ENCODE results near the gene HTR3B. TPM values are rescaled to one million over a fixed set of nuclear protein-coding genes. Genes with fewer than 3 reads are reported as not detected.

HTR3B gene
- polyA plus RNA-seq, 1 donor from 2014 or later = not detected

- H3K9ac ChIP-seq (ENCODE audit: low read length) = no peak overlapping the region
- H3K4me2 ChIP-seq (ENCODE audit: low read length) = no peak overlapping the region
- H3K27me3 ChIP-seq (ENCODE audit: insufficient read depth, low read depth, low read length) = no peaks in the 10 kb centered on the region
- no peak overlapping the region for H3K4me3 ChIP-seq (ENCODE audit: low read length)
- H3K9me3 ChIP-seq (ENCODE audit: low read length) = no peaks in the 10 kb centered on the region
- H3K9me2 ChIP-seq (ENCODE audit: insufficient read depth, low read length) = no peaks in the 10 kb centered on the region
- no peak for TF ChIP-seq SMC3 (conservative IDR thresholded peaks at IDR 0.05; ENCODE audit: poor library complexity)
- no peak for TF ChIP-seq POLR2AphosphoS5 (IDR thresholded peaks at IDR 0.05)
- TF ChIP-seq, protein P1, sequence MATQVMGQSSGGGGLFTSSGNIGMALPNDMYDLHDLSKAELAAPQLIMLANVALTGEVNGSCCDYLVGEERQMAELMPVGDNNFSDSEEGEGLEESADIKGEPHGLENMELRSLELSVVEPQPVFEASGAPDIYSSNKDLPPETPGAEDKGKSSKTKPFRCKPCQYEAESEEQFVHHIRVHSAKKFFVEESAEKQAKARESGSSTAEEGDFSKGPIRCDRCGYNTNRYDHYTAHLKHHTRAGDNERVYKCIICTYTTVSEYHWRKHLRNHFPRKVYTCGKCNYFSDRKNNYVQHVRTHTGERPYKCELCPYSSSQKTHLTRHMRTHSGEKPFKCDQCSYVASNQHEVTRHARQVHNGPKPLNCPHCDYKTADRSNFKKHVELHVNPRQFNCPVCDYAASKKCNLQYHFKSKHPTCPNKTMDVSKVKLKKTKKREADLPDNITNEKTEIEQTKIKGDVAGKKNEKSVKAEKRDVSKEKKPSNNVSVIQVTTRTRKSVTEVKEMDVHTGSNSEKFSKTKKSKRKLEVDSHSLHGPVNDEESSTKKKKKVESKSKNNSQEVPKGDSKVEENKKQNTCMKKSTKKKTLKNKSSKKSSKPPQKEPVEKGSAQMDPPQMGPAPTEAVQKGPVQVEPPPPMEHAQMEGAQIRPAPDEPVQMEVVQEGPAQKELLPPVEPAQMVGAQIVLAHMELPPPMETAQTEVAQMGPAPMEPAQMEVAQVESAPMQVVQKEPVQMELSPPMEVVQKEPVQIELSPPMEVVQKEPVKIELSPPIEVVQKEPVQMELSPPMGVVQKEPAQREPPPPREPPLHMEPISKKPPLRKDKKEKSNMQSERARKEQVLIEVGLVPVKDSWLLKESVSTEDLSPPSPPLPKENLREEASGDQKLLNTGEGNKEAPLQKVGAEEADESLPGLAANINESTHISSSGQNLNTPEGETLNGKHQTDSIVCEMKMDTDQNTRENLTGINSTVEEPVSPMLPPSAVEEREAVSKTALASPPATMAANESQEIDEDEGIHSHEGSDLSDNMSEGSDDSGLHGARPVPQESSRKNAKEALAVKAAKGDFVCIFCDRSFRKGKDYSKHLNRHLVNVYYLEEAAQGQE (IDR thresholded peaks at IDR 0.05; ENCODE audit: borderline replicate concordance) = no peak
- TF ChIP-seq TAF1 (IDR thresholded peaks at IDR 0.05; ENCODE audit: low read depth) = no peak
- TF ChIP-seq CTCF (IDR thresholded peaks at IDR 0.05; ENCODE audit: poor library complexity, severe bottlenecking) = no peak
- TF ChIP-seq MXI1 (conservative IDR thresholded peaks at IDR 0.05; ENCODE audit: poor library complexity, severe bottlenecking) = no peak
- no peak for TF ChIP-seq EP300 (conservative IDR thresholded peaks at IDR 0.05; ENCODE audit: poor library complexity, severe bottlenecking)
- no peak for TF ChIP-seq RAD21 (conservative IDR thresholded peaks at IDR 0.05)
- TF ChIP-seq EZH2 (IDR thresholded peaks at IDR 0.05; ENCODE audit: borderline replicate concordance, insufficient read depth, low read length, poor library complexity, severe bottlenecking) = no peak
- H3K79me2 ChIP-seq (replicated peaks; ENCODE audit: insufficient read depth, low read length) = no peaks in the 10 kb centered on the region
- peak overlapping the region; percentile 42 for H3K27ac ChIP-seq (ENCODE audit: low read length)
- no peaks in the 10 kb centered on the region for H4K20me1 ChIP-seq (ENCODE audit: insufficient read depth)
- no peaks in the 10 kb centered on the region for H3K36me3 ChIP-seq (ENCODE audit: insufficient read depth, low read length)
- H3F3A ChIP-seq (ENCODE audit: insufficient read depth, low read length, poor library complexity, severe bottlenecking) = no peaks in the 10 kb centered on the region
- no peak overlapping the region for H2AFZ ChIP-seq (ENCODE audit: low read depth, low read length)
Measured at GRCh38 chr11:113907152-113907551, 2.6 kb downstream of the HTR3B start.

DNA sequence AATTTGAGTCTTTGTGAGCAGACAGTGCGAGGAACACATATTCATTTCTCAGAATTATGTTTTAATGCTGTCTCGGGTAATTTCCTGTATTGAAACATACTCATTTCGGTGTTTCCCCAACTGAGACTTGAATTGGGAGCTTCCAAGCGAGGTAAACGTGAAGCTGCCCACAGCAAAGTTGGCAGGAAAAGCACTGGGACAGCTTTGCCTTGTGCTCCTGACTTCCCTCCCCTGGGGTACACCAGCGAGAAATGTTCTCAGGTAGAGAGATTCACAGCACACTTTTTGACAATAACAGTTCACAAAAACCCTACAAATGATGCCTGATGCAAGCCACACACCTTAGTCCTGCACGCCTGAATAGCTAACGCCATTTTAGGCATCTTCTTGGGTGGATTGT is 3.1 kb downstream of the HTR3B start:
- no peaks in the 10 kb centered on the region for H4K20me1 ChIP-seq (ENCODE audit: insufficient read depth)
- peak overlapping the region; percentile 42 for H3K27ac ChIP-seq (ENCODE audit: low read length)
- H3F3A ChIP-seq (ENCODE audit: insufficient read depth, low read length, poor library complexity, severe bottlenecking) = no peaks in the 10 kb centered on the region
- H2AFZ ChIP-seq (ENCODE audit: low read depth, low read length) = no peak overlapping the region
- H3K27me3 ChIP-seq (ENCODE audit: insufficient read depth, low read depth, low read length) = no peaks in the 10 kb centered on the region
- no peaks in the 10 kb centered on the region for H3K79me2 ChIP-seq (replicated peaks; ENCODE audit: insufficient read depth, low read length)
- no peaks in the 10 kb centered on the region for H3K9me2 ChIP-seq (ENCODE audit: insufficient read depth, low read length)
- TF ChIP-seq POLR2AphosphoS5 (IDR thresholded peaks at IDR 0.05) (no peak), TAF1 (IDR thresholded peaks at IDR 0.05; ENCODE audit: low read depth) (no peak), CTCF (IDR thresholded peaks at IDR 0.05; ENCODE audit: poor library complexity, severe bottlenecking) (no peak), SMC3 (conservative IDR thresholded peaks at IDR 0.05; ENCODE audit: poor library complexity) (no peak), EP300 (conservative IDR thresholded peaks at IDR 0.05; ENCODE audit: poor library complexity, severe bottlenecking) (no peak), EZH2 (IDR thresholded peaks at IDR 0.05; ENCODE audit: borderline replicate concordance, insufficient read depth, low read length, poor library complexity, severe bottlenecking) (no peak), MXI1 (conservative IDR thresholded peaks at IDR 0.05; ENCODE audit: poor library complexity, severe bottlenecking) (no peak), RAD21 (conservative IDR thresholded peaks at IDR 0.05) (no peak)
- TF ChIP-seq, protein P1 (IDR thresholded peaks at IDR 0.05; ENCODE audit: borderline replicate concordance) = no peak
- no peaks in the 10 kb centered on the region for H3K36me3 ChIP-seq (ENCODE audit: insufficient read depth, low read length)
- no peaks in the 10 kb centered on the region for H3K9me3 ChIP-seq (ENCODE audit: low read length)
- H3K4me3 ChIP-seq (ENCODE audit: low read length) = peak overlapping the region; percentile 39
- H3K4me2 ChIP-seq (ENCODE audit: low read length) = peak overlapping the region; percentile 28
- peak overlapping the region; percentile 13 for H3K9ac ChIP-seq (ENCODE audit: low read length)

Data from neural cell (in vitro differentiated cells).